Neural cell (in vitro differentiated cells): ENCODE results near the gene IKZF2. TPM values are rescaled to one million over a fixed set of nuclear protein-coding genes. Genes with fewer than 3 reads are reported as not detected.
A peak's percentile ranks its signal among the peaks of the same experiment; 100 is the strongest.

Experiments used
- H2AFZ ChIP-seq: fragments of 200-600, 300-800 bp; sonication (generic), shearing (Covaris generic); 2 replicates; pipeline ENCODE4 v1.6.0; 2014; ENCODE audit warnings: low read depth, mild to moderate bottlenecking, antibody characterized with exemption, low read length, moderate library complexity
- H3F3A ChIP-seq: fragments of 200-600 bp; shearing (Covaris generic); 2 replicates; pipeline ENCODE4 v1.6.1; 2016; ENCODE audit warnings: mild to moderate bottlenecking, moderate library complexity, mixed read lengths, antibody characterized with exemption, low read length; ENCODE audit not compliant: insufficient read depth, poor library complexity, severe bottlenecking
- H3K27ac ChIP-seq: fragments of 200-600, 300-800 bp; sonication (generic), shearing (Covaris generic); 2 replicates; pipeline ENCODE4 v1.5.1; 2014; ENCODE audit warnings: mild to moderate bottlenecking, low read length, moderate library complexity
- H3K27me3 ChIP-seq: fragments of 300-800, 200-600 bp; sonication (generic), shearing (Covaris generic); 2 replicates; pipeline ENCODE4 v1.6.0; 2014; ENCODE audit warnings: mild to moderate bottlenecking, low read depth, low read length, moderate library complexity; ENCODE audit not compliant: insufficient read depth
- H3K36me3 ChIP-seq: fragments of 300-800, 200-600 bp; sonication (generic), shearing (Covaris generic); 2 replicates; pipeline ENCODE4 v1.5.1; 2014; ENCODE audit warnings: mild to moderate bottlenecking, antibody characterized with exemption, low read length, moderate library complexity; ENCODE audit not compliant: insufficient read depth
- H3K4me2 ChIP-seq: fragments of 300-800, 200-600 bp; sonication (generic), shearing (Covaris generic); 2 replicates; pipeline ENCODE4 v1.6.0; 2014; ENCODE audit warnings: mild to moderate bottlenecking, low read length
- H3K4me3 ChIP-seq: fragments of 300-800, 200-600 bp; sonication (generic), shearing (Covaris generic); 2 replicates; pipeline ENCODE4 v1.5.1; 2014; ENCODE audit warnings: mild to moderate bottlenecking, low read length, moderate library complexity
- H3K79me2 ChIP-seq: fragments of 200-600 bp; shearing (Covaris generic); replicated peaks from 2 replicates; pipeline ENCODE4 v1.6.0; 2014; ENCODE audit warnings: mild to moderate bottlenecking, low read length, moderate library complexity; ENCODE audit not compliant: insufficient read depth
- H3K9ac ChIP-seq: fragments of 300-800, 200-600 bp; sonication (generic), shearing (Covaris generic); 2 replicates; pipeline ENCODE4 v1.6.1; 2016; ENCODE audit warnings: mild to moderate bottlenecking, low read length, mixed read lengths
- H3K9me2 ChIP-seq: fragments of 200-600 bp; shearing (Covaris generic); 2 replicates; pipeline ENCODE4 v1.6.1; 2016; ENCODE audit warnings: mild to moderate bottlenecking, low read length, mixed read lengths; ENCODE audit not compliant: insufficient read depth
- H3K9me3 ChIP-seq: fragments of 200-600, 300-800 bp; sonication (generic), shearing (Covaris generic); 2 replicates; pipeline ENCODE4 v1.6.1; 2016; ENCODE audit warnings: mild to moderate bottlenecking, mixed run types, low read length, moderate library complexity, mixed read lengths
- H4K20me1 ChIP-seq: fragments of 200-600 bp; shearing (Covaris generic); 2 replicates; pipeline ENCODE4 v1.6.1; 2016; ENCODE audit warnings: mild to moderate bottlenecking, mixed run types; ENCODE audit not compliant: insufficient read depth
- EP300 ChIP-seq: fragments of 450-650 bp; conservative IDR thresholded peaks from 2 replicates; pipeline ENCODE4 v1.6.1; 2014; ENCODE audit warnings: antibody characterized with exemption, mild to moderate bottlenecking, moderate library complexity; ENCODE audit not compliant: poor library complexity, severe bottlenecking
- EZH2 ChIP-seq: fragments of 200-600, 300-800 bp; shearing (Covaris generic), sonication (generic); IDR thresholded peaks from 2 replicates; pipeline ENCODE4 v1.6.1; 2014; ENCODE audit warnings: antibody characterized with exemption, low read length, borderline replicate concordance, mild to moderate bottlenecking; ENCODE audit not compliant: insufficient read depth, poor library complexity, severe bottlenecking
- MXI1 ChIP-seq: fragments of 450-650 bp; conservative IDR thresholded peaks from 2 replicates; pipeline ENCODE4 v1.6.1; 2014; ENCODE audit warnings: antibody characterized with exemption, mild to moderate bottlenecking; ENCODE audit not compliant: poor library complexity, severe bottlenecking
- POLR2AphosphoS5 ChIP-seq: IDR thresholded peaks from 2 replicates; pipeline ENCODE4 v1.6.1; 2012
- RAD21 ChIP-seq: fragments of 450-650 bp; conservative IDR thresholded peaks from 2 replicates; pipeline ENCODE4 v1.6.1; 2014; ENCODE audit warnings: antibody characterized with exemption, mild to moderate bottlenecking, moderate library complexity
- SMC3 ChIP-seq: fragments of 450-650 bp; conservative IDR thresholded peaks from 2 replicates; pipeline ENCODE4 v1.6.1; 2014; ENCODE audit warnings: antibody characterized with exemption, mild to moderate bottlenecking, moderate library complexity; ENCODE audit not compliant: poor library complexity
- TAF1 ChIP-seq: IDR thresholded peaks from 2 replicates; pipeline ENCODE4 v1.6.1; 2012; ENCODE audit warnings: low read depth
- polyA plus RNA-seq: library from polyadenylated mRNA; depleted of rRNA; stranded (reverse); fragments of >200 nt; gene quantifications from 2 replicates; pipeline ENCODE4 v1.2.3, GENCODE V29; 2014
- TF ChIP-seq, protein P1 (sequence below): fragments of 450-650 bp; IDR thresholded peaks from 2 replicates; pipeline ENCODE4 v1.5.1; 2014; ENCODE audit warnings: antibody characterized with exemption, mild to moderate bottlenecking, moderate library complexity; ENCODE audit not compliant: poor library complexity, severe bottlenecking
- TF ChIP-seq, protein P2 (sequence below): IDR thresholded peaks from 2 replicates; pipeline ENCODE4 v1.6.1; 2012; ENCODE audit warnings: borderline replicate concordance

Gene IKZF2
- polyA plus RNA-seq, 1 donor from 2014 or later: 5.6 TPM

DNA sequence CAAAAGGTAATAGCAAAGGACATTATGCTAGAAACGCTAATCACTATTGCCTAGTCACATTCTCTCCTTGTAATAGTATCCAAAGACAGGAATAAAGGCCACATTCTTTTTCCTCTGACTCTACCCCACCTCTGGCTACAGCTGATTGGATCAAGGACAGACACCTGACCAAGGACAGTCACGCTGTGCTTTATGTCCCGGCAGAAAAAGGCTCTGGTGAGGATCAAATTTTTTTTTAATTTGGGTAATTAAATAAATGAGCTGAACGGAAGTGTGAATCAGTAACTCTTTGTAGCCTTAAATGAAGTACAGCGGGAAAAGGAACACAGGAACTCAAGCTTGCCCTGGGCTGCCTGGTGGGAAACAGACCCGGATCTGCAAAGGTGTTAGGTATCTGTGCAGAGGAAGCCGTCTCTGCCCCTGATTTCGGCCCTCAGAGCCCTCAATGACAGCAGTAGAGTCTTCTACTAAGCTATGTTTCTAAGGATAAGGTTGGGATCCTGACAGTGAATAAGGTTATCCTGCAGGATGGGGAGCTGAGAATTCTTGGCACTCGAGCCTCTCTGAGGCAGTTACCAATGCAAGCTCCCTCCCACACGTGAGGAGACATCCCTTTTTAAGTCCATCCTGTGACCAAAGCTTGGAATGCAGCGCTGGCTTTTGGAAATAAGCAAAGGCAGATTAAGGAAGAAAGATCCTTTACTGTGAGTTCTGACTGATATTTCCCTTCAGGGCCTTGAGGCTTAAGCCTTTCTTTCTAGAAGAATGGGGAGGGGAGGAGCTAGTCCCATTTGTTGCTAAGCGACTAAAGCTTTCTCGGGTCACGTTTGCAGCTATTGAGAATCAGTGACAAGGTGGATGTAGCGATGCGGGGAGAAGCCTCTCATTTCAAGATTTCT lies 37.8 kb upstream of the IKZF2 start:
- H3K36me3 ChIP-seq: no peaks in the 10 kb centered on the region
- H2AFZ ChIP-seq: peak overlapping the region; percentile 89
- H3K9ac ChIP-seq: peak overlapping the region; percentile 73
- no peaks in the 10 kb centered on the region for H4K20me1 ChIP-seq
- no peaks in the 10 kb centered on the region for H3K9me3 ChIP-seq
- no peaks in the 10 kb centered on the region for H3K9me2 ChIP-seq
- peak overlapping the region; percentile 94 for H3K27ac ChIP-seq
- H3K4me3 ChIP-seq: peak overlapping the region; percentile 56
- no peaks in the 10 kb centered on the region for H3K27me3 ChIP-seq
- TF ChIP-seq SMC3: peak; percentile 20
- TF ChIP-seq POLR2AphosphoS5: peak; percentile 63
- peak; percentile 38 for TF ChIP-seq TAF1
- TF ChIP-seq EP300: peak; percentile 64
- no peak for TF ChIP-seq EZH2
- TF ChIP-seq, protein P1, sequence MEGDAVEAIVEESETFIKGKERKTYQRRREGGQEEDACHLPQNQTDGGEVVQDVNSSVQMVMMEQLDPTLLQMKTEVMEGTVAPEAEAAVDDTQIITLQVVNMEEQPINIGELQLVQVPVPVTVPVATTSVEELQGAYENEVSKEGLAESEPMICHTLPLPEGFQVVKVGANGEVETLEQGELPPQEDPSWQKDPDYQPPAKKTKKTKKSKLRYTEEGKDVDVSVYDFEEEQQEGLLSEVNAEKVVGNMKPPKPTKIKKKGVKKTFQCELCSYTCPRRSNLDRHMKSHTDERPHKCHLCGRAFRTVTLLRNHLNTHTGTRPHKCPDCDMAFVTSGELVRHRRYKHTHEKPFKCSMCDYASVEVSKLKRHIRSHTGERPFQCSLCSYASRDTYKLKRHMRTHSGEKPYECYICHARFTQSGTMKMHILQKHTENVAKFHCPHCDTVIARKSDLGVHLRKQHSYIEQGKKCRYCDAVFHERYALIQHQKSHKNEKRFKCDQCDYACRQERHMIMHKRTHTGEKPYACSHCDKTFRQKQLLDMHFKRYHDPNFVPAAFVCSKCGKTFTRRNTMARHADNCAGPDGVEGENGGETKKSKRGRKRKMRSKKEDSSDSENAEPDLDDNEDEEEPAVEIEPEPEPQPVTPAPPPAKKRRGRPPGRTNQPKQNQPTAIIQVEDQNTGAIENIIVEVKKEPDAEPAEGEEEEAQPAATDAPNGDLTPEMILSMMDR: no peak
- TF ChIP-seq, protein P2, sequence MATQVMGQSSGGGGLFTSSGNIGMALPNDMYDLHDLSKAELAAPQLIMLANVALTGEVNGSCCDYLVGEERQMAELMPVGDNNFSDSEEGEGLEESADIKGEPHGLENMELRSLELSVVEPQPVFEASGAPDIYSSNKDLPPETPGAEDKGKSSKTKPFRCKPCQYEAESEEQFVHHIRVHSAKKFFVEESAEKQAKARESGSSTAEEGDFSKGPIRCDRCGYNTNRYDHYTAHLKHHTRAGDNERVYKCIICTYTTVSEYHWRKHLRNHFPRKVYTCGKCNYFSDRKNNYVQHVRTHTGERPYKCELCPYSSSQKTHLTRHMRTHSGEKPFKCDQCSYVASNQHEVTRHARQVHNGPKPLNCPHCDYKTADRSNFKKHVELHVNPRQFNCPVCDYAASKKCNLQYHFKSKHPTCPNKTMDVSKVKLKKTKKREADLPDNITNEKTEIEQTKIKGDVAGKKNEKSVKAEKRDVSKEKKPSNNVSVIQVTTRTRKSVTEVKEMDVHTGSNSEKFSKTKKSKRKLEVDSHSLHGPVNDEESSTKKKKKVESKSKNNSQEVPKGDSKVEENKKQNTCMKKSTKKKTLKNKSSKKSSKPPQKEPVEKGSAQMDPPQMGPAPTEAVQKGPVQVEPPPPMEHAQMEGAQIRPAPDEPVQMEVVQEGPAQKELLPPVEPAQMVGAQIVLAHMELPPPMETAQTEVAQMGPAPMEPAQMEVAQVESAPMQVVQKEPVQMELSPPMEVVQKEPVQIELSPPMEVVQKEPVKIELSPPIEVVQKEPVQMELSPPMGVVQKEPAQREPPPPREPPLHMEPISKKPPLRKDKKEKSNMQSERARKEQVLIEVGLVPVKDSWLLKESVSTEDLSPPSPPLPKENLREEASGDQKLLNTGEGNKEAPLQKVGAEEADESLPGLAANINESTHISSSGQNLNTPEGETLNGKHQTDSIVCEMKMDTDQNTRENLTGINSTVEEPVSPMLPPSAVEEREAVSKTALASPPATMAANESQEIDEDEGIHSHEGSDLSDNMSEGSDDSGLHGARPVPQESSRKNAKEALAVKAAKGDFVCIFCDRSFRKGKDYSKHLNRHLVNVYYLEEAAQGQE: peak; percentile 78
- peak; percentile 22 for TF ChIP-seq RAD21
- peak; percentile 58 for TF ChIP-seq MXI1
- H3K79me2 ChIP-seq: no peaks in the 10 kb centered on the region
- no peaks in the 10 kb centered on the region for H3F3A ChIP-seq
- H3K4me2 ChIP-seq: peak overlapping the region; percentile 63

- Histone ChIP-seq H2AFZ (no peak overlapping the region), H3K4me3 (no peak overlapping the region)
These were observed 37.1 kb upstream of the IKZF2 start for GRCh38 chr2:213188533-213188867.

More at GRCh38 chr2:213188533-213188867, 37.1 kb upstream of the IKZF2 start:
- no peaks in the 10 kb centered on the region for H3K9me2 ChIP-seq
- no peaks in the 10 kb centered on the region for H3K9me3 ChIP-seq
- H4K20me1 ChIP-seq: no peaks in the 10 kb centered on the region
- H3K36me3 ChIP-seq: no peaks in the 10 kb centered on the region
- H3K79me2 ChIP-seq: no peaks in the 10 kb centered on the region
- H3K9ac ChIP-seq: no peak overlapping the region
- H3K4me2 ChIP-seq: no peak overlapping the region
- H3K27me3 ChIP-seq: no peaks in the 10 kb centered on the region
- no peak for TF ChIP-seq MXI1
- TF ChIP-seq, protein P2: no peak
- TF ChIP-seq RAD21: no peak
- no peaks in the 10 kb centered on the region for H3F3A ChIP-seq
- H3K27ac ChIP-seq: peak overlapping the region; percentile 94
